Activated naive CD4-positive, alpha-beta T cell treated with anti-CD3 and anti-CD28 coated beads, Interleukin-2, amount 50 U/mL, for 24 hours (primary cell): ENCODE results near the gene SEMA5A.

Experiments
- H3K27ac Mint-ChIP-seq: one replicate; pipeline ENCODE4 v1.8.0; 2021; ENCODE audit warnings: mild to moderate bottlenecking, mixed read lengths
- H3K27me3 Mint-ChIP-seq: one replicate; pipeline ENCODE4 v1.8.0; 2021; ENCODE audit warnings: mixed read lengths
- H3K36me3 Mint-ChIP-seq: one replicate; pipeline ENCODE4 v1.8.0; 2021; ENCODE audit warnings: mixed read lengths
- H3K4me1 Mint-ChIP-seq: one replicate; pipeline ENCODE4 v1.8.0; 2021; ENCODE audit warnings: mixed read lengths
- H3K4me3 Mint-ChIP-seq: one replicate; pipeline ENCODE4 v1.8.0; 2021; ENCODE audit warnings: mild to moderate bottlenecking, mixed read lengths
- H3K9me3 Mint-ChIP-seq: one replicate; pipeline ENCODE4 v1.8.0; 2021; ENCODE audit warnings: mixed read lengths

Gene SEMA5A

DNA sequence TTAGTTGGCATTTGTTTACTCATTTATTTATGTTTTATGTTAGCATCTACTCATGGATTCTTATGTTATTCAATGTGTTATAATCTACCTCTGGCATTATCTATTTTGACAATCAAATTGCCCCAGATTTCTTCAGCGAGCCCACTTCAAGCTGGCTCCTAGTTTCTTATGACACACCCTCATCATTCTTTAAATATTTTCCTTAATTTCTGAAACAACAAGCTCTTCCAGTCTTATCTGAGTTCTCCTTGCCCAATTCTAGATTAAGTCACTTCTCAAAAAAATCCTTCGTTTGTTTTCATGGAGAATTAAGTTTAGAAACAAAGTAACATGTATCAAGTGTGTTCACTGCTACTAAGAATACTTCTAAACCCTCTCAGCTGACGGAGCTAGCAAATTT, 229.8 kb downstream of the SEMA5A start:
- H3K27me3 Mint-ChIP-seq: no peaks in the 10 kb centered on the region
- H3K9me3 Mint-ChIP-seq: peaks cover 9% of the 10 kb centered on the region
- no peak overlapping the region for H3K27ac Mint-ChIP-seq
- H3K4me1 Mint-ChIP-seq: no peaks in the 10 kb centered on the region
- no peaks in the 10 kb centered on the region for H3K36me3 Mint-ChIP-seq
- no peak overlapping the region for H3K4me3 Mint-ChIP-seq

DNA sequence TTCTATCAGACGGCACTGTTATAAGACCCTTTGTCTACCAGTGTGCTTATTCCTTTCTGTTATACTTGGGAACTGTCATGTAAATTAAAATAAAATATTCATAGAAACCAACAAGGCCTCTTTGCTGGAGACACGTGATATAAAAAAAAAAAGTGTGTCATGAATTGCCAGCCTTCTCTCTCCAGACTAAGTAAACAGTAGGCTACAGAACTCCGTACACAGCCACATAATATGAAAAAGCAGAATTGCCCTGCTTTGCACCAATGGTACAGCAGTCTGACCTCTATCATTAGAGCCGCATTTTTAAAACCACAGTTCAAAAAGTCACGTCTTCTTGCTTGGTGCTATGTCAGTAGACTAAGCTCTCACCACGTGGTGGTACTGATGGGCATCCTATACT, 231.3 kb downstream of the SEMA5A start:
- Mint-ChIP-seq H3K36me3 (no peaks in the 10 kb centered on the region), H3K27ac (no peak overlapping the region), H3K4me1 (no peaks in the 10 kb centered on the region), H3K27me3 (no peaks in the 10 kb centered on the region), H3K9me3 (peaks cover 9% of the 10 kb centered on the region), H3K4me3 (no peak overlapping the region)

DNA sequence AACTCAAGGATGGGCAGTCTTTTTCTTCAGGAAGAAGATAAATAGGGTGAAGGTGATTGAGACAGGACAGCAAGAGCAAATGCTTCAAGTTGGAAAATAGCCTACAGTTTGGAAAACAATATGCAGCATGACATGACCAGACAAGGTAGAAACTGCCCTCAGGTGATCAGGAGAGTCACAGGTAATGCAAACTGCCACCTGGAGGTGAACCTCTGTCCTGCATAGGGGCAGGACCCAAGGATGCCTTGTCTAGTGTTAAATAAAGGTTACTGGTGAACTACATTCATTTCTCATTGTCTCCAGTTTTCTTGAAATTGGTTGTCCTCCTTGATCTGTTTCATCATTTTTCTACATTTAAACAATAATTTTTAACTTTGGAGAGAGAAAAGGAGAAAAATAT, 232.1 kb downstream of the SEMA5A start:
- H3K4me3 Mint-ChIP-seq: no peak overlapping the region
- H3K27me3 Mint-ChIP-seq: no peaks in the 10 kb centered on the region
- peaks cover 9% of the 10 kb centered on the region for H3K9me3 Mint-ChIP-seq
- no peaks in the 10 kb centered on the region for H3K4me1 Mint-ChIP-seq
- no peaks in the 10 kb centered on the region for H3K36me3 Mint-ChIP-seq
- H3K27ac Mint-ChIP-seq: no peak overlapping the region

DNA sequence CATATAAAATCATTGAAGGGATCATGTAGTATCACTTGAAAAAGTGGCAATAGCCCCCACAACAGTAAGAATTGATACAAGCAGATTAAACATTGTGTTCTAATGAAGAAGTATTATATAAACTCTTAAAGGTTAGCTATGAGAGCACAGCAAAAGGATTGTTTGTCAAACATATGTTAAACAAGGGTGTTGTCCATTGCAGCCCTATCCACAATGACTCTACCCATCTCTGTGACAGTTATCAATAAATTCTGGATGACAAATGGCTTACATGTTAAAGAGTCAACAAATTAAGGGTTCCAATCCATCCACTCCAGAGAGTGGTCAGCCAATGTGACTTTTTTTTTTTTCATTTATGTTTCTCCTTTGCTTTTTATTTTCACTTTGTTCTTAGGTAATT, 238.7 kb downstream of the SEMA5A start:
- H3K27me3 Mint-ChIP-seq: no peaks in the 10 kb centered on the region

DNA sequence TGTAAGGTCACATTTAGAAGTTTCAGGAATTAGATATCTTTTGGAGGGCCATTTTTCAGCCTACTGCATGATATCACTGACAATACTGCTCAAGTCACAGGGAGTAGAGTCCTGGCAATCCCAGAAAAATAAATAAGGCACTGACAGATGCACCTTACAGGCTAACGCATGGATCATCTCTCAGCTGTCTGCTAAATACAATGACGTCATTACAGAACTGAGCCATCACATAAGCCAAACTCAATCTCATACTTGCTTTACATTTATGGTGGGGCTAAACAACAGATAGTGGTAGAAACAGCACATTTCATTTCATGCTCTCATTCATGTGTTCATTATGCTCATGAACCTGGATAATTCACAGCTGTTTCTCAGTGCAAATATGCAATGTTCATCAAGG, 243.7 kb downstream of the SEMA5A start:
- no peaks in the 10 kb centered on the region for H3K27me3 Mint-ChIP-seq
- H3K36me3 Mint-ChIP-seq: no peaks in the 10 kb centered on the region
- H3K9me3 Mint-ChIP-seq: peaks cover 6% of the 10 kb centered on the region
- H3K4me3 Mint-ChIP-seq: no peak overlapping the region
- H3K4me1 Mint-ChIP-seq: no peaks in the 10 kb centered on the region
- no peak overlapping the region for H3K27ac Mint-ChIP-seq

More for the DNA sequence above, 238.7 kb downstream of the SEMA5A start:
- Mint-ChIP-seq H3K4me1 (no peaks in the 10 kb centered on the region), H3K27ac (no peak overlapping the region), H3K36me3 (no peaks in the 10 kb centered on the region), H3K4me3 (no peak overlapping the region), H3K9me3 (peaks cover 6% of the 10 kb centered on the region)

DNA sequence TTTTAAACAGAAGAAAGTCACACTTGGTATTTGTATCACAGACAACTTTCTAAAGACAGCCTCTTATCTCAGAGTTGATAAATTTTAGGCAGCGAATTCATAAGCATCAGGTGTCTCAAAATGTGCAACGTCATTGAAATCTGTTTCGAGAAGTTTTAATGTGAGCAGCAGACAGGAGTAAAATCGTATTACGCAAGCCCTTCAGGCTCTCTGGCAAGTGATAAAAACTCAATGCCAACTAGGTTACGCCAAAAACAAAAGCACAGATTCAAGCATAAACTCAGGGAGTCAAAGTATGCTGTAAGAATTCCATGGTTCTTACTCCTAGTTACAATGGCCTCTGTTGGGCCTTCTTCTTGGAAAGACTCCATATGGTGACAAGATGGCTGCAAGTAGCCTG, 244.7 kb downstream of the SEMA5A start:
- Mint-ChIP-seq H3K9me3 (peaks cover 4% of the 10 kb centered on the region), H3K27me3 (no peaks in the 10 kb centered on the region), H3K27ac (no peak overlapping the region), H3K4me1 (no peaks in the 10 kb centered on the region), H3K4me3 (no peak overlapping the region), H3K36me3 (no peaks in the 10 kb centered on the region)

DNA sequence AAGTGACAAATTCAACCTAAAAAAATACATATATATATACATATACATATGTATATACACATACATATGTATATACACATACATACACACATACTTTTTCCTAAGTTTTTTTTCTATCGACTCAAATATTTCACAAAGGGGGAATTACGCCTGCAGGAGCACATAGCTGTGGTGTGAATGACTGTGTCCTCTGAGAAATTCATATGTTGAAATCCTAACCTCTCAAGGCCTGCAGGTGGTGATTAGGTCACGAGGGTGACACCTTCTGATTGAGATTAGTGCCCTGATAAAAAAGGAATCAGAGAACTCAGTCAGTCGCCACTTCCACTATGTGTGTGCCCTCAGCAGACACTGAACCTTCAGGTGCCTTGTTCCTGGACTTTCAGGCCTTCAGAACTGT, 248.7 kb downstream of the SEMA5A start:
- H3K36me3 Mint-ChIP-seq: no peaks in the 10 kb centered on the region
- H3K4me1 Mint-ChIP-seq: no peaks in the 10 kb centered on the region
- no peak overlapping the region for H3K27ac Mint-ChIP-seq
- H3K4me3 Mint-ChIP-seq: no peak overlapping the region
- no peaks in the 10 kb centered on the region for H3K27me3 Mint-ChIP-seq
- no peaks in the 10 kb centered on the region for H3K9me3 Mint-ChIP-seq

DNA sequence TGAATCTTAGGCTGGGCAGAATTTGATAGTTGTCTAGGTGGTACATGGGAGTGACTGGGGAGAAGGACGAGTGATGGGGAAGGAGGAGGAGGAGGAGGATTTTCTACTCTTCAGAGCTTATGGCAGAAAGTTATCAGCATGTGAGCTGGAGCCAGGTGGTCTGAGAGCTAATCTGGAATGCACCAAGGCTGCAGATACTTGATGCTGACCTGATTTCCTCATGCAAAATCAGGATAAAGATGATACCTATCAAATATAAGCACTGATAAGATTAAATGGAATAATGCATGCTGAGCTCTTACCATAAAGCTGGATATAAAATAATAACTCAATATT, 250.4 kb downstream of the SEMA5A start:
- no peaks in the 10 kb centered on the region for H3K9me3 Mint-ChIP-seq
- no peaks in the 10 kb centered on the region for H3K36me3 Mint-ChIP-seq
- no peak overlapping the region for H3K4me3 Mint-ChIP-seq
- H3K4me1 Mint-ChIP-seq: no peaks in the 10 kb centered on the region
- H3K27me3 Mint-ChIP-seq: no peaks in the 10 kb centered on the region
- no peak overlapping the region for H3K27ac Mint-ChIP-seq

DNA sequence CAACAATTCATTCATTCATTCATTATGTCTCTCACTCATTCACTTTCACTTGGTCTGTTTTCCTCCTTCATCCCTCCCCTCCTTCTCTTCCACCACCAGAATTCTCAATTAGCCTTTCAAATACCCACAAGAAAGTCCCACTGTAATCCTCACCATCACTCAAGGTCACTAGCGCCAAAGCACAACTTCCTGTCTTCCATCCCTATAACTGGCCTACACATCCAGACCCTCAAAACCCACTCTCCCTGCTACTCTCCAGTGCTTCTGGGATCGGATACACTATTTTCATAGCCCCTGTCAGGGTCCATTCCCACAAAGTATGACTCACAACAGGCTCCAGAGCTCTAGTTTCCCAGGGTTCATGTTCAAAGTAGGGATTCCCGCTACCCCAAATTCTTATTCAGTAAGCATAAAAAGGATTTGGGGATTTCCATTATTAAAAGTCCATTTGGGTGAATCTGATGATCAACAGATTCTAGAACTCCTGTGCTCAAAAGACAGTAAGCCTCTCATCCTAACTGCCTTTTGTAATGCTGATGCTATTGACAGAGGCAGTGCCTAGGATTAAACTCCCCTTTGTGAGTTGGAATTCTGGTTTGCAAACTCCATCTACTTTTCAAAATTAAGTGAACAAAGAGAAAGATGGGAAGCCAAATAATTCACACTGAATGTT, 250.9 kb downstream of the SEMA5A start:
- Mint-ChIP-seq H3K9me3 (no peaks in the 10 kb centered on the region), H3K27me3 (no peaks in the 10 kb centered on the region), H3K4me3 (no peak overlapping the region), H3K27ac (no peak overlapping the region), H3K36me3 (no peaks in the 10 kb centered on the region), H3K4me1 (no peaks in the 10 kb centered on the region)

DNA sequence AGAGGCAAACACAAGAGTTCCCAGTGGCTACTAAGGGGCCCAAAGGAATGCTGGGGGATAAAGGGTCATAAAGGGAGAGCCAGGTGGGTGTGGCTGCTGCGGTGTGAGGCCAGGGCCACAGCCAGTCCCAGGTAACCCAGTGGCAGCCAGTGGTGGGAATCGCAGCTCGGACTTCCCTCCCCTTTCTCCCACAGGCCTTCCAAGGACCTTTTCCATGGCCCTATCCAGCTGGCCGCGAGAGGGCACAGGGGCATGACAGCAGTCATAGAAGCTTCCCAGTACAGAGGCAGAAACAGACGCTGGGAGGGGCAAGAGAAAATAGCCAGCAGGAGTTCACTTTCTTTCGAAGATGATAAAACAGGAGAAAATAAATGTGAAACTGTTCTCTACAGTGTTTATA, 257.6 kb downstream of the SEMA5A start:
- Mint-ChIP-seq H3K4me3 (no peak overlapping the region), H3K36me3 (no peaks in the 10 kb centered on the region), H3K9me3 (no peaks in the 10 kb centered on the region), H3K27ac (no peak overlapping the region), H3K27me3 (no peaks in the 10 kb centered on the region), H3K4me1 (no peaks in the 10 kb centered on the region)

DNA sequence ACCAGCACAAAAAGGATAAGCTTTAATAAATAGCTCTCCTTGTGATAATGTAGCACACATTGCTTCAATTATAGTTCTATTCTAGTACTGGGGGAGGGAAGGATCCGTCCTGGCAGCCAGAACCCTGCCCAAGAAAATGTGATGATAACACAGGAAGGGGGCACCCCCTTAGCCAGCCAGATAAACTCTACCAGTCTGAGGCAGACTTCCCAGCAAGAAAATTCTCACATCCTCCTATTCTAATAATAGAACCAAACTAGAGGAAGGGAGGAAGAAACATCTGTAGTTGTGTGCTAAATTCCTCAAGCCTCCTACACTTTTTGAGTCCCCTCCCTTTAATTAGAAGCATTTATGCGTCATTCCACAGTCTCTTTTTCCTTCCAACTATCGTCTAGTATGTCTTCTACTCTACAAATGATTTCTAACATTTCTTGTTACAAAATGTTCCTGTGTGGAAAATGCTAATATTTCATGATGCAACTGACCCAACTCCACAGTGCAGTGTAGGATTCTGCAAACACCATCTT, 261.0 kb downstream of the SEMA5A start:
- no peak overlapping the region for H3K27ac Mint-ChIP-seq
- H3K9me3 Mint-ChIP-seq: no peaks in the 10 kb centered on the region
- H3K27me3 Mint-ChIP-seq: no peaks in the 10 kb centered on the region
- no peak overlapping the region for H3K4me3 Mint-ChIP-seq
- H3K4me1 Mint-ChIP-seq: no peaks in the 10 kb centered on the region
- H3K36me3 Mint-ChIP-seq: no peaks in the 10 kb centered on the region

DNA sequence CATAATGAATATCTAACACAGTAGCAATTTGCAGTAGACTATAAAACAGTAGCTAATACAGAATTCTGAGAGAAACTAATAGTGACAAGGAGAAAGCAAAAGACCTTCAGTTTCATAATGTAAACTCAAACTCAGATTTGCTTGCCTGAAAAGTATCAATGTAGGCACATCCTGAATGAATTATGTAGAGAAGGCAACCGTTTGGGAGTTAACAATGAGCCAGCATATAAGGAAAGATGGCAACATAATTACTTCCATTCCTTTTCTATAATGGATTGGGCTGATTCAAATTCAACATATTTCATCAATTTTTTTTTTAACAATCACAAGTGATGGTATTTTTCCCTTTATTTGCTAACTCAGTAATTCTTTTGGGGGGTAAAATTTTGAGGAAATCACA, 261.6 kb downstream of the SEMA5A start:
- H3K27me3 Mint-ChIP-seq: no peaks in the 10 kb centered on the region
- no peaks in the 10 kb centered on the region for H3K9me3 Mint-ChIP-seq
- no peak overlapping the region for H3K27ac Mint-ChIP-seq
- H3K36me3 Mint-ChIP-seq: no peaks in the 10 kb centered on the region
- H3K4me3 Mint-ChIP-seq: no peak overlapping the region
- no peaks in the 10 kb centered on the region for H3K4me1 Mint-ChIP-seq

DNA sequence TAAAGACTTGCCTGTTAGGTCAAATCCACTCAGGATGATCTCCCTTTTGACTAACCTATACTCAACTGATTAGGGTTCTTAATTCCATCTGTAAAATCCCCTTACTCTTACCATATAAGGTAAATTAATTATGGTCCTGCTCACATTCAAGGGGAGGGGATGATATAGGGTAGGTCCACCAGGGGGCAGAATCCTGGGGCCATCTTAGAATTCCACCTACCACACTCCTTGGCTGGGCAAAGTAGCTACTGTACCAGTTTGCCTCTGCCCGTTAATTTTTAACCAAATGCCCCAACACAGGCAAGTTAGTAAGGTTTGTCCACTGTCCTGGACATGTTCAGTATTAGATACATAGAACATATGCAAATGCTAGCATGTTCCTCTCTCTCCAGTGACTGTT, 262.4 kb downstream of the SEMA5A start:
- H3K4me3 Mint-ChIP-seq: no peak overlapping the region
- no peak overlapping the region for H3K27ac Mint-ChIP-seq
- H3K27me3 Mint-ChIP-seq: no peaks in the 10 kb centered on the region
- H3K4me1 Mint-ChIP-seq: no peaks in the 10 kb centered on the region
- no peaks in the 10 kb centered on the region for H3K9me3 Mint-ChIP-seq
- H3K36me3 Mint-ChIP-seq: no peaks in the 10 kb centered on the region

DNA sequence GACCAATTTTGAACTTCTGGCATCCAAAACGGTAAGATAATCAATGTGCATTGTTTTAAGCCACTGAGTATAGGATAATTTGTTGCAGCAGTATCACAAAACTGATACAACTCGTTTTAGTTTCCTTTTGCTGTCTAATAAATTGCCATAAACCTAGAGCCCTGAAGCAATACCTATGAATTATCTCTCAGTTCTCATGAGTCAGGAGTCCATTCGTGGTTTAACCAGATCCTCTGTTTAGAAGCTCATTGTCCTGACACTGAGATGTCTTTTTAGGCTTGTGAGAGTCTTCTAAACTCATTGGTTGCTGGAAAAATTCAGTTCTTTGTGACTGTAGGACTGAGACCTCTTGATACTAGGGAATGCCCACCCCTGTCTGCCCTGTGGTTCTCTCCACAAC, 262.9 kb downstream of the SEMA5A start:
- no peaks in the 10 kb centered on the region for H3K27me3 Mint-ChIP-seq
- no peak overlapping the region for H3K4me3 Mint-ChIP-seq
- no peak overlapping the region for H3K27ac Mint-ChIP-seq
- H3K4me1 Mint-ChIP-seq: no peaks in the 10 kb centered on the region
- H3K9me3 Mint-ChIP-seq: no peaks in the 10 kb centered on the region
- no peaks in the 10 kb centered on the region for H3K36me3 Mint-ChIP-seq

DNA sequence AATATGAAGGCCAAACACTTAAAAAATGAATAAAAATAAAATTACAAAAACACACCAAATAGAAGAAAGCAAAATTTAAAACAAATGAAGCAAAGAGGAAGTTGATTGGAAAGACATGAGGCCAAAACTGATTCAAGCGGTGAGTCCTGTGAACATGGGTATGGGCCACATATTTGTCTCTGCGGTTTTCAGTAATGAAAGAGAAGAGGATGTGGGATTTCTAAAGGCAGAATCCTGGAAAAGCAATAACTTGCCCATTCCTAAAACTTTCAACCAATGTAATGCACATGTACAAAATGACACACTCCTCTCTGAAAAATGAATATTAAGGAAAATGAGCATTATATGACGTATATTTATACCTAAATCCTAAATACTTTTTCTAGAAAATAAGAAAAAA, 263.7 kb downstream of the SEMA5A start:
- Mint-ChIP-seq H3K36me3 (no peaks in the 10 kb centered on the region), H3K27me3 (no peaks in the 10 kb centered on the region), H3K9me3 (no peaks in the 10 kb centered on the region), H3K27ac (no peak overlapping the region), H3K4me3 (no peak overlapping the region), H3K4me1 (no peaks in the 10 kb centered on the region)

DNA sequence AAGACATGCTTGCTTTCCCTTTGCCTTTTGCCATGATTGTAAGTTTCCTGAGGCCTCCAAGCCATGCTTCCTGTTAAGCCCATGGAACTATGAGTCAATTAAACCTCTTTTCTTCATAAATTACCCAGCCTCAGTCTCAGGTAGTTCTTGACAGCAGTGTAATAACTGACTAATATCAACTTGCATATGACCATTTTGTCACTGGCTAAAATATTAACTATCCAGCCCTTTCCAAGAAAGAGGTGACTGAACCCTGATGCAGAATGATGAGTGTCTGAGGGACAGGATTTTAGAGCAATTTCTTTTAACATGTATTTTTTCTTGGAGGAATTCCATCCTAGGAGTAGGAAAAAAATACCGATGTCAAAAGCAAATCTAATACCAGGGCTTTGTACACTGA, 266.1 kb downstream of the SEMA5A start:
- H3K4me1 Mint-ChIP-seq: no peaks in the 10 kb centered on the region
- no peaks in the 10 kb centered on the region for H3K36me3 Mint-ChIP-seq
- H3K4me3 Mint-ChIP-seq: no peak overlapping the region
- H3K27ac Mint-ChIP-seq: no peak overlapping the region
- no peaks in the 10 kb centered on the region for H3K9me3 Mint-ChIP-seq
- H3K27me3 Mint-ChIP-seq: no peaks in the 10 kb centered on the region

DNA sequence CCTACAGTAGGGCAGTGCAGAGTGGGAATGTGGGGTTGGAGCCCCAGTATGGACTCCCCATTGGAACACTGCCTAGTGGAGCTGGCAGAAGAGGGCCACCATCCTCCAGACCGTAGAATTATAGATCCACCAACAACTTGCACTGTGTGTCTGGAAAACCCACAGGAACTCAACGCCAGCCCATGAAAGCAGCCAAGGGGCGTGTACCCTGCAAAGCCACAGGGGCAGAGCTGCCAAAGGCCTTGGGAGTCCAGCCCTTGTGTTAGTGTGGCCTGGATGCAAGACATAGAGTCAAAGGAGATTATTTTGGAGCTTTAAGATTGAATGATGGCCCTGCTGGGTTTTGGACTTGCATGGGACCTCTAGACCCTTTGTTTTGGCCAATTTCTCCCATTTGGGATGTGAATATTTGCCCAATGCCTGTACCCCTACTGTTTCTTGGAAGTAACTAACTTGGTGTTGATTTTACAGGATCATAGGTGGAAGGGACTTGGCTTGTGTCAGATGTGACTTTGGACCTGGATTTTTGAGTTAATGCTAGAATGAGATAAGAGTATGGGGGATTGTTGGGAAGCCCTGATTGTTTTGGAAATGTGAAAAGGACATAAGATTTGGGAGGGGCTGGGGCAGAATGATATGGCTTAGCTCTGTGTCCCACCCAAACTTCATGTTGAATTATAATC, 266.8 kb downstream of the SEMA5A start:
- no peak overlapping the region for H3K27ac Mint-ChIP-seq
- no peaks in the 10 kb centered on the region for H3K4me1 Mint-ChIP-seq
- H3K36me3 Mint-ChIP-seq: no peaks in the 10 kb centered on the region
- H3K9me3 Mint-ChIP-seq: no peaks in the 10 kb centered on the region
- no peak overlapping the region for H3K4me3 Mint-ChIP-seq
- no peaks in the 10 kb centered on the region for H3K27me3 Mint-ChIP-seq
